Loucy (cell line): ENCODE data around the gene TOR1AIP2.

ENCODE experiments used
- EZH2phosphoT487 ChIP-seq: fragments of 200-600 bp; IDR thresholded peaks from 2 replicates; pipeline ENCODE4 v1.6.1; 2018; ENCODE audit warnings: antibody characterized with exemption, mild to moderate bottlenecking, moderate library complexity, borderline replicate concordance
- TF ChIP-seq, protein P1 (sequence below): fragments of 200-600 bp; sonication (generic); conservative IDR thresholded peaks from 2 replicates; pipeline ENCODE4 v1.5.1; 2014; ENCODE audit warnings: mild to moderate bottlenecking, antibody characterized with exemption, low read length

DNA sequence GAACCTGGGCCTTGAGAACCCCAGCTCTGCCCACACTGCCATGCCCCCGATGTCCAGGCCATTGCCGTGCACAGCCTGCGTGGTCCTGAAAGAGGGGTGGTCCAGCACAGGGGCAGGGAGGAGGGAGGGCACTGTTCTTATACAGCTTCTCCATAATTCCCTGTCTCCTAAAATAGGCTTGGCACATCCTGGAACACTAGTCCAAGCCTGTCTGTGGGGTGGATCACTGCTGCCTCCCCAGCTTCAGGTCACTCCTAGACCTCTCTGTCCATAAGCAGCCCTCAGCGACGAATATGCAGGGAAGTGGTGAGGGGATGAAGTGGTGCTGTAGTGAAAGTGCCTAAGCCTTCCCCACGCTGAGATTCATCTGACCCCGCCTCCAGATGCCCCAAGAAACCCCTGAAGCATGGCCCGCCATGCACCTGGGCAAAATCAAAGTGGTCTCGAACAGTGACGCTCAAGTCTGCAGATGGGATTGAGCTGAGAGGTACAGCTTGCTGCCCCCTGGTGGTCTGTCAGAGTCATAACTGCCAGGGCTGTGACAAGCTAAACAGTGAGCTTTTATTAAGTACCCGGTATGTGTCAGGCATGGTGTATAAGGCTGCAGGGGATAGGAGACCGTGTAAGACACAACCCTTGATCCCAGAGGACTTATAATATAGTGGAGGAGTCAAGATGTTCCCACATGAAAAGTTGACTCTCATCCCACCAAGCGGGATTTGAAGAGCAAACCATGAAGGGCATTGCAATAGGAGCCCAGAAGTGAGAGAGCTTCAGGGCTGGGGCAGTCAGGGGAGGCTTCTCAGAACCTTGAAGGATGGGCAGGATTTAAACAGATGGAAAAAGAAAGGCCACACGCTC, 67.9 kb downstream of the TOR1AIP2 start:
- TF ChIP-seq, protein P1, sequence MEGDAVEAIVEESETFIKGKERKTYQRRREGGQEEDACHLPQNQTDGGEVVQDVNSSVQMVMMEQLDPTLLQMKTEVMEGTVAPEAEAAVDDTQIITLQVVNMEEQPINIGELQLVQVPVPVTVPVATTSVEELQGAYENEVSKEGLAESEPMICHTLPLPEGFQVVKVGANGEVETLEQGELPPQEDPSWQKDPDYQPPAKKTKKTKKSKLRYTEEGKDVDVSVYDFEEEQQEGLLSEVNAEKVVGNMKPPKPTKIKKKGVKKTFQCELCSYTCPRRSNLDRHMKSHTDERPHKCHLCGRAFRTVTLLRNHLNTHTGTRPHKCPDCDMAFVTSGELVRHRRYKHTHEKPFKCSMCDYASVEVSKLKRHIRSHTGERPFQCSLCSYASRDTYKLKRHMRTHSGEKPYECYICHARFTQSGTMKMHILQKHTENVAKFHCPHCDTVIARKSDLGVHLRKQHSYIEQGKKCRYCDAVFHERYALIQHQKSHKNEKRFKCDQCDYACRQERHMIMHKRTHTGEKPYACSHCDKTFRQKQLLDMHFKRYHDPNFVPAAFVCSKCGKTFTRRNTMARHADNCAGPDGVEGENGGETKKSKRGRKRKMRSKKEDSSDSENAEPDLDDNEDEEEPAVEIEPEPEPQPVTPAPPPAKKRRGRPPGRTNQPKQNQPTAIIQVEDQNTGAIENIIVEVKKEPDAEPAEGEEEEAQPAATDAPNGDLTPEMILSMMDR = peak; percentile 94
- TF ChIP-seq EZH2phosphoT487 = no peak
